IPS-18c (cell line): ENCODE data around the gene SIMC1.
A peak's percentile ranks its signal among the peaks of the same experiment; 100 is the strongest.

ENCODE experiments used
- H3K4me3 ChIP-seq: 2 replicates; pipeline ENCODE4 v1.7.0; 2013; ENCODE audit warnings: low read depth, mild to moderate bottlenecking, low read length, moderate library complexity; ENCODE audit not compliant: insufficient read depth
- H3K9me3 ChIP-seq: one replicate; pipeline ENCODE4 v1.6.1; 2013; ENCODE audit warnings: mild to moderate bottlenecking, low read length, moderate library complexity; ENCODE audit not compliant: control insufficient read depth, insufficient read depth

The SIMC1 gene

DNA sequence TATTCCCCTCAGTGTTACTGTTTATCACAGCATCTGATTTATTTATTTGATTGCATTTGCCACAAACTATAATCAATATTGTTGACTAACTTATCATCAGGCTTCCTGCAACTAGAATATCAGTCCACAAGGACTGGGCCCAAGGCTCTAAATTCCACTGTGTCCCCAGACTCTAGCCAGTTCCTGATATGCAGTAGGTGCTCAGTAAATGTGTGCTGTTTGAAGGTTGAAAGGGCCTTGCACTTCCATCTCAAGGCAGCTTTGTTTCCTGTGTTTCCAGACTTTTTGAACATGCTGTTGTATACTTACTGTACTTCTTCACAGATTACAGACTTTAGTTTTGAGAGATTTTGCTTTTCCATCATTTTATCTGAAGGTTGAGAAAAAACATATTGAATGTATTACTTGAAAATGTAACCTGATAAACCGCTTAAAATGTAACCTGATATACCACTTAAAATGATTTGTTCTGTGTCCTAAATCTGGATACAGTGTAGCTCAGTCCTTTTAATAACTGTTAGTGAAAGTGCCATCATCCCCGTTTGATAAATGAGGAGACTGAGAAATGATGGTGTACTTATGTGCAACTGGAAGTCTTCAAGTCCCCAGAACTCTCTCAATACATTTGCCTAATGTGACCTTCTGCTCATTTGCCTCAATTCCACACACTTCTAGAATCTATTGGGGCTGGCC is 104.7 kb downstream of the SIMC1 start:
- Histone ChIP-seq H3K9me3 (peaks cover 5% of the 10 kb centered on the region), H3K4me3 (no peak overlapping the region)

DNA sequence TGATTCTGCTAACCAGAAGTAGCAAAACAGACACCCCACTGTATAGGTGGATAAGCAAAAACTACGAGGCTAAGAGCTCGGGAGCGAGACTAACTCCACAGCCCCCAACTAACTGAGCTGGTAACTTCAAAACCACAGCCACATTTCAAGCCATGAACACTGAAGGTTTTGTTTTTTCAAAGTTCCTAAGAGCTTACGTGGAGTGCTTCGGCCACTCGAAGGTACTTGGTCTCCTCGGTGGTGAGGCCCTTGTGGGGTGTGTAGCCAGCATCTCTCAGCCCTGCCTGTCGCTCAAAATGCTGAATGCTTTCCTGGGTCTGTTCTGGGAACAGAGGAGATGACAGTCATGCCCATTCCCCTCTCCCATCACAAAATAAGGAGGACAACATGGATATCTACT is 112.2 kb downstream of the SIMC1 start:
- H3K9me3 ChIP-seq: no peaks in the 10 kb centered on the region
- no peak overlapping the region for H3K4me3 ChIP-seq

DNA sequence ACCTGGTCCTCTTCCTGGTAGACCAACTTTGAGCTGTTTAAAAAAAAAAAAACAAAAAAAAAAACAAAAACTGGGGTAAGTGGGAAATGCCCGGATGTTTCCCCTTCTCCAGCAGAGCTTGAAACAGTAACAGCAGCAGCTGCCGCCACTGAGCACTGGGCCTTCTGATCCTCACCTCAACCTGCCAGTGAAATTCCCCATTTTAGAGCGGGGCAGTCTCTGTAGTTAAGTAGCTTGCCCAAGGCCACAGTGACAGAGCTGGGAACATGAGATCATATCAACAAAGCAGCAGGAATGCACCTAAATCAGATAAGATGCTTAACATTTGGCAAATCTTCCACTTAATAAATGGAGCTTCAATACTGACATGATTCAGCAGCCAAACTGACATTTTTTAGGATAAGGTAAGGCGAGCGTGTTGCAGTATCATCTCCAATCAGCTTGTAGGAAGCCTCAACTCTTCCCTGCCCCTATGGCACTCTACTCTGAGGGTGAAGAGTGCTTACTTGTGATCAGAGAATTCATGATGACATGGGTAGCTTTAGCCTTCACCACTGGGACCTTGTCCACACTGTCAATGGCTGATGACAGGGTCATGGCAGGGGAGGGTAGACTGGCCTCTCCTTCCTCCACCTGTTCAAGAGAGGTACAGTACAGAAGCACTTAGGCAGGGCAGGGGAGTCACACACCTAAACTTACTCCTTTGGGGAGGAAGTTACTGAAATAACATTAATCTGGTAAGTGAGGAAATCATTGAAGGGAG is 114.1 kb downstream of the SIMC1 start:
- no peak overlapping the region for H3K4me3 ChIP-seq

DNA sequence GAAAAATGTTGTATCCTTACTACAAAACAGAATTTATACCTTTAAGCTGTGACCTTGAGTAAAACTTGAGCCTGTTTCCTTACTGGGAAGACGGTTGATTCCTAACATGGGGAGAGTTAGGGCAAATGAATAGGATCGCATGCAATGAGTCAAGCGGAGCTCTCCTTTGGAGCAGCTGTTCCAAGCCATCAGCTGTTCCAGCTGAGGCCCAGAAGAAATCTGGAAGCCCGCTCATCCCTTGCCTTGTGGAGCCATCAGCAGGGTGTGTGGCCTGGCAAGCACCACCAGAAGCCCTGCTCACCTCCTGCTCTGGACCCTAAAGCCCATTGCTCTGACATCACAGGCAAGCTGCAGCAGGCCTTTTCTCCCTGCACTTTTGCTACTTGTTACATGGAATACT is 115.3 kb downstream of the SIMC1 start:
- no peak overlapping the region for H3K4me3 ChIP-seq
- no peaks in the 10 kb centered on the region for H3K9me3 ChIP-seq

More for the DNA sequence above, 114.1 kb downstream of the SIMC1 start:
- H3K9me3 ChIP-seq: no peaks in the 10 kb centered on the region

DNA sequence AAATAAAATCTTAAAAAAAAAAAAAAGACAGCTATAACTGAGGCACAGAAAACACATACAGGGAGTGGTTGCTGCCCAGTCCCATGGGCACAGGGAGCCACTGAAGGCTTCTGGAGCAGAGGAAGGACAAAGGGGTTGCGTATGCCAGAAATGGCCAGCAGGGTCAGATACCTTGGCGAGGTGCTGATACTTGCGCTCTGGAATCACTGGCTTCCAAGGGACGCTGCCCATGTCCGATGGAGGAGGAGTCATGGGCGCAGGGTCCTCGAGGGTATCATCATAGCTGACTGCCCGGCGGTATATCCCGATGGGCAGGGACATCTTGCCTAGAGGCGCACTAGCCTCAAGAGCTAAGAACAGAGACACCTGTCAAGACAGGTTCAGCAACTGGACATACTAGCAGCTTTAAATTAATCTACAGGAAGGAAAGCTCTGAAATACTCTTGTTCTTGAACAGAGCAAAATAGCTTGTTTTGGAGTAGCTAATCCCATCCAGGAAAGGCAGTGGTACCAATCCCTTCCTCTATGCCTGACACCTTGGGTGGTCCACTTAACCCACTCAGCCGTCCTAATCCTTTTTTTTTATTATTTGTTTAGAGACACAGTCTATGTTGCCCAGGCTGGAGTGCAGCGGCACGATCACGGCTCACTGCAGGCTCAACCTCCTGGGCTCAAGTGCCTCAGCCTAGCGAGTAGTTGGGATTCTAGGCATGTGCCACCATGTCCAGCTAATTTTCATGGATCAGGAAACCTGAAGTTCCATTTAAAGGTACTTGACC is 117.4 kb downstream of the SIMC1 start:
- H3K4me3 ChIP-seq: no peak overlapping the region

DNA sequence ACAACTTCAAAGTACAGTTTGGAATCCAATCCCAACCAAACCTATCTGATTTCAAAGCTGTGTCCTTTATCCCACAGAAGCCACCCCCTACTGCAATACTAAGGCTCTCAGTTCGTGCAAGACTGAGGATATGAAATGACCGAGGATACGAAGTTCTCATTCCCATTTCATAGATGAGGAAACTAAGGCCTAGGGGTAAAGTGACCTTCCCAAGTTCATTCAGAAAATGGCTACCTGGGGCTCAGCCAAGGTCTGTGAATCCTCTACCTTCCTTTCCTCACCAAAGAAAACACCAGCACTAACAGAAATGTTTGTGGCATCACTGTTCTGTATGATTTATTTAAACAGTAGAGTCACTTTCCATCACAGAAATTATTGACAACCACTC is 117.9 kb downstream of the SIMC1 start:
- no peaks in the 10 kb centered on the region for H3K9me3 ChIP-seq
- H3K4me3 ChIP-seq: no peak overlapping the region

More for the DNA sequence above, 117.4 kb downstream of the SIMC1 start:
- H3K9me3 ChIP-seq: no peaks in the 10 kb centered on the region

DNA sequence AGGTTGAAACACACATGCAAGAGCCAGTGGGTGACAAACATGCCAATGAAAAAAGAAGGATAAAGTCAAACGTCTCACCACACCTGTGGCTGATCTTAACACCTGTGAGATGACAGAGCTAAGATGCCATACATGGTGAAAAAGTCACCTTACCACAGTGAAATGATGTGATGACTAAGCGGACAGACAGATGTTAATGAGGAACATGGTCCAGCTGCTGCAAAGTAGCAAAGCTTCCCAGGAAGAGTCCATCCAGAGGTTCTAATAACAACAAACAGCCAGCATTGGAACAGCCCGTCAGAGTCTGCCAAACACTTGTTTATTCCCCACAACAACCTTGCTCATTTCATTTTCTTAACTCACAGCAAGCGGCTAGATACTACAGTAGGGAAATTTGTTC is 121.4 kb downstream of the SIMC1 start:
- H3K9me3 ChIP-seq: no peaks in the 10 kb centered on the region
- H3K4me3 ChIP-seq: no peak overlapping the region

DNA sequence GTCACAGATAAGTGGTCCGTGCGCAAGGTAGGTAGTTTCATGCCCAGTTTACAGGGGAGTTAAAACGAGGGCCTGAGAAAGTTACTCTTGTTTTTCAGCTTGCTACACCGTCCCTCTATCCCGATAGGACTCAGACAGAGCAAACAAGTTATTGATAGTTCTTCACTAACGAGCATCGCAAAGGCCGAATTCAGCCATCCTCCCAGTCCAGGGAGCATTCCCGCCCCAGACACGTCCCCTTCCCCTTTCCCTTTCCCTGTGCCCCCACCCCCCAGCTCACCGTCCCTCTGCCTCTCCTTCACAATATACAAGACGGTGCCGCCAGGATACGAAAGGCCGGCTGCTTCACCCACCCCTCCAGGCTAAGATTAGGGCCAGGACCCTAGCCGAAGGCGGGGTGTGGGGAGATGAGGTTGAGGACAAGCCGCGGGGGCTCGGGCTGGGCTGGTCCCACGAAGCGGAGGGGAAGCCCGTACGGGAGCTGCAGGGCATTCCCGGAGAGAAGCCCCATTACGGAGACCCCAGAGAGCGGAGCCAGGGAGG is 122.7 kb downstream of the SIMC1 start:
- Histone ChIP-seq H3K4me3 (peak overlapping the region; percentile 98), H3K9me3 (no peaks in the 10 kb centered on the region)

DNA sequence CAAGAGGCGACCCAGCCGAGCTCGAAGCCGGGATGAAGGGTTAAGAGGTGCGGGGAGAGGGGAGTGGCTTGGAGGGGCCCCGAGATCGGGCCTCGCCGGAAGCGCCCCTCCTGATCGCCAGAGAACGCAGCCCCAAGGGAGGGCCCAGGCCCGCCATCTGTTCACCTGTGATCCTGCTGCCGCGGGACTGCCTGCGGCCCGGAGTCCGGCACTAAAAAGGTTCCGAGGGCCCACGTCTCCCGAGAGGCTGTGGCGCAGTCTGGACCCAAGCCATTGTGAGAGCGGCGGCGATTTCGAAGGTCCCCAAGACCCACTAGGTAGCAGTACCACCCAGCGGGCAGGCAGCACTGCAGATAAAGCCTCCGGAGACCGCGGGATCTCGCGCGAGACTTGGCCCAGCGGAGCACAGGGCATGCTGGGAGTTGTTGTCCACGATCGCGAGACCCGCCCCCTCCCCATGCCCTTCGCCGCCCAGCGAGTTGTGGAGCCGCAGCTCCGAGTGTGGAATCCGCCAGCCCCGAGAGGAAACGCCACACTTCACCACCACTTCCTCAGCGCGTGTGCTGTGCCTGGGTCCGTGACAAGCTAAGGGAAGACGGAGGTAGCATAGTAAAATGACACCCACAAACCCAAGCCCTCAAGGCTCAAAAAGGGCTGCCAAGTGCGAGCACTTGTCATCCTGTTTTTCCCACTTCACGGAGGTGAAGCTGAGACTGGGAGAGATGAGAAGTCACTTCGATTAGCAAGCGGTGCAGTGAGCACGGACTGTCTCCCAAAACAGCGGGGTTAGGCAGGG is 123.4 kb downstream of the SIMC1 start, which contains the start of gene KIAA1191:
KIAA1191 (minus strand) TSS at position 328 of the 796 bp plus-strand sequence. CDS start 2,256 bp downstream, outside the sequence.
- Histone ChIP-seq H3K4me3 (peak within 1 kb of the TSS; percentile 98), H3K9me3 (peaks cover 2% of the 10 kb centered on the region)

DNA sequence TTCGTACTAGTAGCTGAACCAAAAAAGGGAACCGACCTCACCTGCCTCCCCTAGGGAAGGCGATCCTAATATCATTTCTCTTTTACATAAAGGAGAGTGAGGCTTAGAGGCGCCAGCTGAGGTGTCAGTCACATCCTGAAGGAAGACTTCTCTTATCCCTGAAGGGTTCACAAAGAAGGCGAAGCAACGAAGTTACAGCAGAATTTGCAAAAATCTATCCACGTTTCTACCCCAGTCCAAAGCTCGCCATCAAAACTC is 123.9 kb downstream of the SIMC1 start:
- H3K9me3 ChIP-seq: peaks cover 2% of the 10 kb centered on the region
- peak overlapping the region; percentile 98 for H3K4me3 ChIP-seq

DNA sequence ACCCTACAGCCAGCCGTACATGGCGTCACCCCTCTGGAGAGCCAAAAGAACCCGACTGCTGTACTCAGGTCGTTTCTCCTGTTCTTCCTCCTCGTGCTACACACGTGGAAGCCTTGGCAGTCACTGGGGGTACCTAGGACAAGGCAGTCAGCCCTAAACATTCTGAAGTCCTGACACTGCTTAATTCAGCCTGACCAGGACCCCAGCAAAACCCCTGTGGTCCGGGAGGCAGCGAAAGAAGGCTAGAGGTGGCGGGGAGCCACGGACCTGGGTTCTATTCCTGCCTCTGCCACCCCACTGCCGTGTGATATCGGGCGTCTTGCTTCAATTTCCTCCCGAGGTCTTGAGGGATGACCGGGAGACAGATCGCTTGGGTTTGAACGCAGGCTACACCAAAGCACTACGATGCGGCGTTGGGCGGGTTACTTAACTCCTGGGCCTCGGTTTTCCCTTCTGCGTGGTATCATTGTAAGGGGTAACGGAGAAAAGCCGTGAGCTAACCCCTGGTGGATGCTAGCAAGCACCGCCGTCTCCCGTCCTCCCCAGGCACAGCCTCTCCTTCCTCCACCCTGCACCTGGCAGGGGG is 126.6 kb downstream of the SIMC1 start:
- H3K4me3 ChIP-seq: peak overlapping the region; percentile 77
- peaks cover 4% of the 10 kb centered on the region for H3K9me3 ChIP-seq

DNA sequence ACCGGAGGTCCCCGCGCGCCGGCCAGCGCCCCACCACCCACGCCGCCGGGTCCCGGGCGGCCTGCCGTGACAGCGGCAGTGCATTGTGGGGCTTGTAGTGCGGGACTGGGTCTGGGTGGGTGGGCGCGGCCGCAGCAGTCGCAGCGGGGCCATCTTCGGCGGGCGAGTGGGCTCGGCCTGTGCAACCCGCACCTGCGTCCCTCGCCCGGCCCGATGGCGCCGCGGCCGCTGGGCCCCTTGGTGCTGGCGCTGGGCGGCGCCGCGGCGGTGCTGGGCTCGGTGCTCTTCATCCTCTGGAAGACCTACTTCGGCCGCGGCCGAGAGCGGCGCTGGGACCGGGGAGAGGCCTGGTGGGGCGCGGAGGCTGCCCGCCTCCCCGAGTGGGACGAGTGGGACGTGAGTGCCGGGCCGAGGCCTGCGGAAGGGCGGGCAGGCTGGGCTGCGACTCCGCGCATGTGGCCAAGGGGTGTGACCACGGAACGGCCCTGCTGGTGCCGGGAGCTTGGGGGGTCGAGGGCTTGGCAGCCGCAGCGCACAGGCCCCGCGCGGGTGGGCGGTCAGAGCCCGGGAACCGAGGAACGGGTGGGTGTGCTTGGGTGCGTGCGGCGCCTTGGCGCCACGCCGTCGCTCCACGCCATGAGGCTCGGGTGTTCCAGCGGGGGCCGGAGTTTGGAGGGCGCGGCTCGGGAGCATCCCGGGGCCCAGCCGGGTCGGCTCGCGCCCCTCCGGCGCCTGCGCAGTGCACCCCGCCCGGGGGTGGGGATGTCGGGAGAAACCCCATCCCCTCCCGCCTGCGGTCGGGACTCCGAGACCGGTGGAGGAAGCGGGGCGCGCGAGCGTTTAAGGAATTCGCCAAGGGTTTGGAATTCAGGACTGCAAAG is 127.4 kb downstream of the SIMC1 start, which contains the start of gene ARL10:
ARL10 (plus strand) TSS at position 137 of the 881 bp plus-strand sequence; CDS start at position 214, 77 bp downstream.
- Histone ChIP-seq H3K4me3 (peak within 1 kb of the TSS; percentile 77), H3K9me3 (peaks cover 4% of the 10 kb centered on the region)

DNA sequence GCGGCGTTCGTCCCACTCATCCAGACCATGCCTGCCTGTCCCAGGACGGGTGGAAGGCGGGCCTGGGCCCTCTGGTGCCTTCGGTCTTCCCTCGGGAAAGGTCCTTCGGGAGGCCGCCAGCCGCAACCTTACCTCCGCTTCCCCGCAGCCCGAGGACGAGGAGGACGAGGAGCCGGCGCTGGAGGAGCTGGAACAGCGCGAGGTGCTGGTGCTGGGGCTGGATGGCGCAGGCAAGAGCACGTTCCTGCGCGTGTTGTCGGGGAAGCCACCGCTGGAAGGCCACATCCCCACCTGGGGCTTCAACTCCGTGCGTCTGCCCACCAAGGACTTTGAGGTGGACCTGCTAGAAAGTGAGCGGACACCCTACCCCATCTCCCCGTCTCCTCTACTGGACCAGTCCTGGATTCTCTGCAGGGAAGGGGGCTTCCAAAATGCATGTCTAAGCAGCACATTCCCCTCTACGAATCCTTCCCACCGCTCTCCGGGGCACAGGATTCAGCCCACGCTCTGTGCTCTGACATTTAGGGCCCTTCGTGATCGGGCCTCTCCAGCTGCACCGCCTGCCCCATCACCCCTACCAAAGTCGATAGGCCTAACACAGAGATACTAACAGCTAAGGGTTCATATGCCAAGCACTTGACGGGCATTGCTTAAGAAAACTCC is 128.1 kb downstream of the SIMC1 start:
- peaks cover 4% of the 10 kb centered on the region for H3K9me3 ChIP-seq
- peak overlapping the region; percentile 77 for H3K4me3 ChIP-seq

DNA sequence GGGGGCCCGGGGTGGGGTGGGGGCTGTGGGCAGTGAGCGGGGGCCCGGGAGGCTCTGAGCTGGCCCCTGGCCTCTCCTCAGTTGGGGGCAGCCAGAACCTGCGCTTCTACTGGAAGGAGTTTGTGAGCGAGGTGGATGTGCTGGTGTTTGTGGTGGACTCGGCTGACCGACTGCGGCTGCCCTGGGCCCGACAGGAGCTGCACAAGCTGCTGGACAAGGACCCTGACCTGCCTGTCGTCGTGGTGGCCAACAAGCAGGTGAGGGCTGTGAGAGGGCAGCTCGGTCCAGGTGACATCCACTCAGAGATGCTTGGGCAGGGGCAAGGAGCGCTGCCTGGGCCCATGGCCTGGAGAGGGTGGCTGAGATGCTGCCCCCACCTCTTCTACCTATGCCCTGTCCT is 130.5 kb downstream of the SIMC1 start:
- H3K4me3 ChIP-seq: no peak overlapping the region
- H3K9me3 ChIP-seq: peaks cover 4% of the 10 kb centered on the region

DNA sequence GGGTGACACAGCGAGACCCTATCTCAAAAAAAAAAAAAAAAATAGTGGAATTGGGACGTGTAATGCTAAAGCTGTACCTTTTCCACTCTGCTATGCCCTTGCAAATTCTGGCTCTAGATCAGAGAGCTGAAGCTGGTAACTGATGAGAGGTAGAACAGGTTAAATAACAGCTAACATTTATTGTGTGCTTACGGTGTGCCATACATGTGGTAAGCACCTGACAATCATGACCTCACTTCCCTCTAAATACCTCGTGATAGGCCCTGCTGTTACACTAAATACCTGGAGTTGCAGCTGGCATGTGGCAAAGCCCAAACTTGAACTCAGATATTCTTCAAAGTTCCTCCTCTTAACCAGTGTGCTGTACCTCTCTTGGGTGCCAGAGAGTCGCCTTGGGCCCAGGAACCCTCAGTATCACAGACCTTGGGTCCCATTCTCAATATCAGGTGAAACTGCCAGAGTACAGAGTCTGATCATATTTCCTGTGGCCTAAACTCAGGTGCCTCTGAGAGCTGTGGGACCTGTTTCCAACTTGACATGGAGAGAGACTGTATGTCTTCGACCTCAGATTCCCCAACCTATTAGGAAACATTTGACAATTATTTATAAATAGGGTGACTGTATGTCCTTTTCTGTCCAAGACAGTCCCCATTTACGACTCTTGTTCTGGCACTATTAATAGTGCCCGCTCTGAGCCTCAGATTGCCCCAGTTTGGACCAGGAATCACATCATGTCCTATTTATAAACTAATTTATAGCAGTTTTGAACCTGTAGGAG is 131.9 kb downstream of the SIMC1 start:
- Histone ChIP-seq H3K9me3 (peaks cover 4% of the 10 kb centered on the region), H3K4me3 (no peak overlapping the region)
